ENCODE data around the gene PGM5.

- TF ChIP-seq CTCF (IDR thresholded peaks at IDR 0.05; ENCODE audit: control extremely low read depth in 1 of 3, insufficient read depth in 1 of 3, low read depth in 1 of 3, low read length in 3 of 3) = no peak
- TF ChIP-seq GABPA (IDR thresholded peaks at IDR 0.05; ENCODE audit: borderline replicate concordance, insufficient read depth, low read length) = no peak
These were observed 77.2 kb downstream of the PGM5 start for GRCh38 chr9:68433531-68434110.
